Body of pancreas (tissue), 4 donors: ENCODE results near the gene TMEM204. TPM values are rescaled to one million over a fixed set of nuclear protein-coding genes. Genes with fewer than 3 reads are reported as not detected.
A peak's percentile ranks its signal among the peaks of the same experiment; 100 is the strongest.

Experiments used
- ATAC-seq: fragments of 150-250 bp; one replicate; pipeline ENCODE4 v1.9.1; 2016
- DNase-seq, 4 donors: peaks; one replicate each; pipeline ENCODE4 v3.0.0-alpha.2; 2019
- H3K27ac ChIP-seq, 4 donors: fragments of 200-600 bp; sonication (generic); 1 replicate in 3 of 4; 2 replicates in 1 of 4; pipeline versions ENCODE4 v1.5.1 to v1.6.1; 2016 to 2019; ENCODE audit warnings: mild to moderate bottlenecking in 1 of 4, mixed read lengths in 1 of 4, moderate library complexity in 1 of 4
- H3K27me3 ChIP-seq, 2 donors: fragments of 200-600 bp; sonication (generic); one replicate each; pipeline ENCODE4 v1.6.0; 2016; ENCODE audit warnings: mild to moderate bottlenecking in 1 of 2
- H3K36me3 ChIP-seq, 2 donors: fragments of 200-600 bp; sonication (generic); replicated peaks in 1 of 2; 2 replicates each; pipeline ENCODE4 v1.5.1; 2016; ENCODE audit warnings: low read depth in 2 of 2; ENCODE audit not compliant: insufficient read depth in 1 of 2
- H3K4me1 ChIP-seq: fragments of 200-600 bp; sonication (generic); one replicate; pipeline ENCODE4 v1.6.0; 2016
- H3K4me3 ChIP-seq, 2 donors: fragments of 200-600 bp; sonication (generic); 1 replicate in 1 of 2; 2 replicates in 1 of 2; pipeline ENCODE4 v1.5.1; 2016 to 2019
- H3K9me3 ChIP-seq, 3 donors: fragments of 200-600 bp; sonication (generic); 1 replicate in 2 of 3; 2 replicates in 1 of 3; pipeline ENCODE4 v1.5.1; 2016
- POLR2A ChIP-seq, 3 donors: fragments of 450-650 bp; IDR thresholded peaks; one replicate each; pipeline ENCODE4 v1.6.1; 2016; ENCODE audit warnings: antibody characterized with exemption in 3 of 3, mild to moderate bottlenecking in 2 of 3
- WGBS, 2 donors: methylation state at CpG; one replicate each; pipeline ENCODE4 v1.1.5; 2017; 5-methylcytosine and 5-hydroxymethylcytosine counted together
- intact Hi-C: fragments of 100-400 bp; cut with DNase I; formaldehyde crosslinking; loops from one replicate; pipeline ENCODE4 v1.15.1; 2023
- total RNA-seq, 2 donors: library from RNA; depleted of rRNA; stranded (reverse); fragments of >200 nt; gene quantifications; one replicate each; pipeline ENCODE4 v1.1.0, GENCODE V29; 2016
- TF ChIP-seq, protein P1 (sequence below), 7 experiments: fragments of 450-650 bp in 4 of 7; fragments of 200-600 bp in 3 of 7; sonication (generic) in 3 of 7; IDR thresholded peaks; one replicate each; pipeline ENCODE4 v1.5.1; 2016 to 2019; ENCODE audit warnings: antibody characterized with exemption in 7 of 7

TMEM204 gene
- total RNA-seq, 2 donors from 2014 or later, result 23.6 to 25.1 TPM

DNA sequence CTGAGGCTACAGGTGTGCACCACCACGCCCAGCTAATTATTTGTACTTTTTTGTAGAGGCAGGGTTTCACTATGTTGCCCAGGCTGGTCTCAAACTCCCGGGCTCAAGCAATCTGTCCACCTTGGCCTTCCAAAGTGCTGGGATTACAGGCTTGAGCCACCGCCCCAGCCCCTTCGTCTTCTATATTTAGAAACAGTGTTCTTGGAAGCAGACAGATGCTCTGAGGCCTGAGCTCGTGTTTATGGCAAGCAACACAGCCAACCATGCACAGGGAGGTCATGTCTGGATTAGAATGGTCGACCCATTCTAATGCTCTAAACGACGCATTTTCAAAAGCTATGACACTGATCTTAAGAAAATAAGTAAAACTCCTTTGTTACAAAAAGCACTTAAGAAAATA lies 16.6 kb downstream of the TMEM204 start:
- Histone ChIP-seq H3K27ac (no peak overlapping the region), H3K9me3 (no peaks in the 10 kb centered on the region), H3K4me3 (no peak overlapping the region), H3K4me1 (peaks cover 8% of the 10 kb centered on the region), H3K27me3 (no peaks in the 10 kb centered on the region), H3K36me3 (no peaks in the 10 kb centered on the region)
- TF ChIP-seq POLR2A (IDR thresholded peaks at IDR 0.05), result no peak
- TF ChIP-seq, protein P1, sequence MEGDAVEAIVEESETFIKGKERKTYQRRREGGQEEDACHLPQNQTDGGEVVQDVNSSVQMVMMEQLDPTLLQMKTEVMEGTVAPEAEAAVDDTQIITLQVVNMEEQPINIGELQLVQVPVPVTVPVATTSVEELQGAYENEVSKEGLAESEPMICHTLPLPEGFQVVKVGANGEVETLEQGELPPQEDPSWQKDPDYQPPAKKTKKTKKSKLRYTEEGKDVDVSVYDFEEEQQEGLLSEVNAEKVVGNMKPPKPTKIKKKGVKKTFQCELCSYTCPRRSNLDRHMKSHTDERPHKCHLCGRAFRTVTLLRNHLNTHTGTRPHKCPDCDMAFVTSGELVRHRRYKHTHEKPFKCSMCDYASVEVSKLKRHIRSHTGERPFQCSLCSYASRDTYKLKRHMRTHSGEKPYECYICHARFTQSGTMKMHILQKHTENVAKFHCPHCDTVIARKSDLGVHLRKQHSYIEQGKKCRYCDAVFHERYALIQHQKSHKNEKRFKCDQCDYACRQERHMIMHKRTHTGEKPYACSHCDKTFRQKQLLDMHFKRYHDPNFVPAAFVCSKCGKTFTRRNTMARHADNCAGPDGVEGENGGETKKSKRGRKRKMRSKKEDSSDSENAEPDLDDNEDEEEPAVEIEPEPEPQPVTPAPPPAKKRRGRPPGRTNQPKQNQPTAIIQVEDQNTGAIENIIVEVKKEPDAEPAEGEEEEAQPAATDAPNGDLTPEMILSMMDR (IDR thresholded peaks at IDR 0.05), result no peak
- 79 to 88% methylated on average over 8 of the region's 8 CpGs for WGBS, 2 donors
- ATAC-seq, result no peak
- DNase-seq, result no peak
- intact Hi-C loops, result no loop called here

GRCh38 chr16:1550696-1551095 lies 17.2 kb downstream of the TMEM204 start:
- ATAC-seq (no peak), DNase-seq (no peak)
- TF ChIP-seq, protein P1 (IDR thresholded peaks at IDR 0.05), result no peak
- peaks cover 8% of the 10 kb centered on the region for H3K4me1 ChIP-seq
- intact Hi-C loops, result no loop called here
- H3K27me3 ChIP-seq, result no peaks in the 10 kb centered on the region
- H3K9me3 ChIP-seq, result no peaks in the 10 kb centered on the region
- no peaks in the 10 kb centered on the region for H3K36me3 ChIP-seq
- 95% methylated on average over 12 to 14 of the region's 15 CpGs for WGBS, 2 donors
- no peak overlapping the region for H3K4me3 ChIP-seq
- peak overlapping the region in 1 of 4 donors; percentile 8 for H3K27ac ChIP-seq

DNA sequence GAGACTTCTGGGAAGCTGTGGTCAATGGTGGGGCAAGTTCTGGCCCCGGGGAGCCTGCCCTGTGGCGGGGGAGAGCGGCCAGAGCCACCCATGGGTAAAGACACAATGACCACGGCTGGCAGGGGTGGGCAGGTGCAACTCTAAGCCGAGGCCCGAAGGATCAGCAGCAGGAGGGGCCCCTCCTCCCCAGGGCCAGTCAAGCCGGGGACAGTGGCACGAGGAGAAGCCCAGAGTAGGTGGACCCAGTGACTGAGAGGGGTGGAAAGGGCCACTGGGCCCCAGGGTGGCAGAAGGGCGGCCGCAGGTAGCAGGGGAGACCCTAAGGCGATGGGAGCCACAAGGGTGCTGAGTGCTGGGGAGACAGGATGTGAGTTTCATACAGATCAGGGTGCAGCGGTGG lies 17.7 kb downstream of the TMEM204 start:
- H3K27me3 ChIP-seq, result no peaks in the 10 kb centered on the region
- no peak overlapping the region for H3K27ac ChIP-seq
- 90 to 94% methylated on average over 11 to 12 of the region's 12 CpGs for WGBS, 2 donors
- H3K4me1 ChIP-seq, result peaks cover 8% of the 10 kb centered on the region
- intact Hi-C loops, result no loop called here
- ATAC-seq (no peak), DNase-seq (no peak)
- TF ChIP-seq, protein P1 (IDR thresholded peaks at IDR 0.05), result no peak
- TF ChIP-seq POLR2A (IDR thresholded peaks at IDR 0.05), result no peak
- no peak overlapping the region for H3K4me3 ChIP-seq
- H3K9me3 ChIP-seq, result no peaks in the 10 kb centered on the region
- H3K36me3 ChIP-seq, result no peaks in the 10 kb centered on the region

GRCh38 chr16:1552129-1552528 lies 18.7 kb downstream of the TMEM204 start:
- 83 to 93% methylated on average over 12 to 13 of the region's 15 CpGs for WGBS, 2 donors
- no peaks in the 10 kb centered on the region for H3K9me3 ChIP-seq
- H3K36me3 ChIP-seq, result no peaks in the 10 kb centered on the region
- ATAC-seq (no peak), DNase-seq (no peak)
- H3K4me3 ChIP-seq, result no peak overlapping the region
- TF ChIP-seq POLR2A (IDR thresholded peaks at IDR 0.05), result no peak
- TF ChIP-seq, protein P1 (IDR thresholded peaks at IDR 0.05), result no peak
- peaks cover 8% of the 10 kb centered on the region for H3K4me1 ChIP-seq
- no peaks in the 10 kb centered on the region for H3K27me3 ChIP-seq
- intact Hi-C loops, result no loop called here
- no peak overlapping the region for H3K27ac ChIP-seq

GRCh38 chr16:1553946-1554825 lies 20.7 kb downstream of the TMEM204 start:
- Histone ChIP-seq H3K9me3 (no peaks in the 10 kb centered on the region), H3K4me3 (no peak overlapping the region), H3K36me3 (no peaks in the 10 kb centered on the region), H3K27ac (no peak overlapping the region), H3K4me1 (peaks cover 5% of the 10 kb centered on the region), H3K27me3 (no peaks in the 10 kb centered on the region)
- intact Hi-C loops, result no loop called here
- DNase-seq (no peak), ATAC-seq (no peak)
- no peak for TF ChIP-seq POLR2A (IDR thresholded peaks at IDR 0.05)
- TF ChIP-seq, protein P1 (IDR thresholded peaks at IDR 0.05), result no peak
- 87 to 91% methylated on average over 18 to 19 of the region's 19 CpGs for WGBS, 2 donors
